Measurements from ENCODE around the gene ZNF804B. TPM values are rescaled to one million over a fixed set of nuclear protein-coding genes. Genes with fewer than 3 reads are reported as not detected.

The ZNF804B gene
- total and polyA plus RNA-seq, 2 donors = 0.02 TPM; not detected in 1

DNA sequence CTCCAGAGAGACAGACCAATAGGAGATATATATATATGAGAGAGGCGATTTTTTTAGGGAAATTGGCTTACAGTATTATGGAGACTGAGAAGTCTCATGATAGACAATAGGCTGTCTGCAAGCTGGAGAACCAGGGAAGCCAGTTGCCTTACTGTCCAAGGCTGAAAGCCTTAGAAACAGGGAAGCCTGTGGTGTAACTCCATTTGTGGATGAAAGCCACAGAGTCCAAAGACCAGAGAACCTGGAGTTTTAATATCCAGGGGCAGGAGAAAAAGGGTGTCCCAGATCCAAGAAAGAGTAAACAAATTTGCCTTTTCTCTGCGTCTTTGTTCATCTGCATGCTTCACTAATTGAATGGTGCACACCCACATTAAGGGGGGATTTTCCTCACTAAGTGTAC is 107.7 kb downstream of the ZNF804B start:
- Histone ChIP-seq H3K27me3 (ENCODE audit: control insufficient read depth in 2 of 2, insufficient read depth in 1 of 2, low read length in 1 of 2) (no peaks in the 10 kb centered on the region), H3K36me3 (ENCODE audit: control insufficient read depth in 2 of 2, insufficient read depth in 2 of 2, low read length in 1 of 2) (no peaks in the 10 kb centered on the region), H3K9me3 (ENCODE audit: control insufficient read depth in 2 of 2, insufficient read depth in 1 of 2, low read length in 1 of 2) (no peaks in the 10 kb centered on the region), H3K4me3 (ENCODE audit: low read length in 2 of 2) (no peak overlapping the region), H3K27ac (ENCODE audit: low read depth in 1 of 2, low read length in 1 of 2) (no peak overlapping the region), H3K4me1 (ENCODE audit: control insufficient read depth in 2 of 2, insufficient read depth in 2 of 2, low read length in 2 of 2) (no peaks in the 10 kb centered on the region)
- DNase-seq (ENCODE audit: low read depth in 6 of 9, low spot score in 9 of 9) = no peak
- WGBS = 47% methylated on average over 2 of the region's 2 CpGs

DNA sequence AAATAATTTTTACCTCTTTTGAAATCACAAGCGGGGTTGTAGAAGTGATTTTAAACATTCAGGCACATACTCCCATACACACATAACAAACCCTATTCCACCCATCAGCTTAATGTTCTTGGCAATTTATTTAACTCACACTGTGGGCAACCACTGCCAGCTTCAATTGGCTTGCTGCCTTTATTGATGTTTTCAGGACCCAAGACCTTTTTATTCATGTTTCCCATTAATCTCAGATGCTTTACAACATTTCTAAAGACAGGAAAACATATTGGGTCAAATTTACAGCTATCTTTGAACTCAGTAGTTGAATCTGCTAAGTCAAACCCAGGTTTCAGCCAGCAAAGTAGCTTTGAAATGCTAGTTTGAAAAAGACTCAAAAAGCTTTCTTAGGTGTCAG is 109.0 kb downstream of the ZNF804B start:
- WGBS = 97% methylated on average over 1 of the region's 1 CpG
- DNase-seq (ENCODE audit: low read depth in 6 of 9, low spot score in 9 of 9) = no peak
- no peaks in the 10 kb centered on the region for H3K27me3 ChIP-seq (ENCODE audit: control insufficient read depth in 2 of 2, insufficient read depth in 1 of 2, low read length in 1 of 2)

DNA sequence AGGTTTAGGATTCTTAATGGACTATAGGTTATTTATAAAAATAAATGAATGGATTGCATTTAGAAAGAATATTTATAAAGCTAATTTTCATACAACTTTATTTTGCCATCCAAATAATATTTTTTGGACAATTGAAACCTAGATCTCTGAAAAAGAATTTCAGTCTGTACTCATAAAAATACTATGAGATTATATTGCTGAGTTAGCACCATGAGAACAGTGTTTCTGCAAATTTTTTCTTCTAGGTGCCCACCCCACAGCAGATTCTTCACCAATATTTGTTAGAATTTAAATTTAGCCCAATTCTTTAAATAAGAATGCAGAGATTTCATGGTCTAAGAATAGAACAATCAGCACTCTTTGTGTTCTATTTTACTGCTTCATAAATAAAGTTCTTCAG is 121.6 kb downstream of the ZNF804B start:
- Histone ChIP-seq H3K9me3 (ENCODE audit: control insufficient read depth in 2 of 2, insufficient read depth in 1 of 2, low read length in 1 of 2) (no peaks in the 10 kb centered on the region), H3K27ac (ENCODE audit: low read depth in 1 of 2, low read length in 1 of 2) (no peak overlapping the region), H3K36me3 (ENCODE audit: control insufficient read depth in 2 of 2, insufficient read depth in 2 of 2, low read length in 1 of 2) (no peaks in the 10 kb centered on the region), H3K27me3 (ENCODE audit: control insufficient read depth in 2 of 2, insufficient read depth in 1 of 2, low read length in 1 of 2) (no peaks in the 10 kb centered on the region), H3K4me1 (ENCODE audit: control insufficient read depth in 2 of 2, insufficient read depth in 2 of 2, low read length in 2 of 2) (no peaks in the 10 kb centered on the region), H3K4me3 (ENCODE audit: low read length in 2 of 2) (no peak overlapping the region)
- DNase-seq (ENCODE audit: low read depth in 6 of 9, low spot score in 9 of 9) = no peak

More for the DNA sequence above, 109.0 kb downstream of the ZNF804B start:
- Histone ChIP-seq H3K27ac (ENCODE audit: low read depth in 1 of 2, low read length in 1 of 2) (no peak overlapping the region), H3K4me1 (ENCODE audit: control insufficient read depth in 2 of 2, insufficient read depth in 2 of 2, low read length in 2 of 2) (no peaks in the 10 kb centered on the region), H3K36me3 (ENCODE audit: control insufficient read depth in 2 of 2, insufficient read depth in 2 of 2, low read length in 1 of 2) (no peaks in the 10 kb centered on the region), H3K4me3 (ENCODE audit: low read length in 2 of 2) (no peak overlapping the region), H3K9me3 (ENCODE audit: control insufficient read depth in 2 of 2, insufficient read depth in 1 of 2, low read length in 1 of 2) (no peaks in the 10 kb centered on the region)

DNA sequence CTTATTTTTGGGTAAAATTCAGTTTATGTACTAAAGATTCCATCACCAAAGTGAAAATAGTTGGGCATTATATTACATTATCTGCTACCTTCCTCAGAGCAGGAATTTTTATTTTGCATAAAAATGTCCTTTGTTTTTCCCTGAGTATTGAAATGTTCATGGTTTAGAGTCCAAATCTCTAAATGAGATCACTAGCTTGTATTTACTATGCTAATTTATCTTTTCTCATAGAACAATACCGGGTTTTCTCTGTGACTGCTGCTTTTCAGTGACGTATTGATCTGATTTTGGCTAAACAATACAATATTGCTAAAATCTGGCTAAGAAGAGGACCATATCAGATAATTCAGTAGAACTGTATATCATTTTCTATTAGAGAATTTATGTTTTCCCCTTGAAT is 125.6 kb downstream of the ZNF804B start:
- DNase-seq (ENCODE audit: low read depth in 6 of 9, low spot score in 9 of 9) = no peak
- 87% methylated on average over 2 of the region's 2 CpGs for WGBS
- Histone ChIP-seq H3K27ac (ENCODE audit: low read depth in 1 of 2, low read length in 1 of 2) (no peak overlapping the region), H3K9me3 (ENCODE audit: control insufficient read depth in 2 of 2, insufficient read depth in 1 of 2, low read length in 1 of 2) (no peaks in the 10 kb centered on the region), H3K27me3 (ENCODE audit: control insufficient read depth in 2 of 2, insufficient read depth in 1 of 2, low read length in 1 of 2) (no peaks in the 10 kb centered on the region), H3K36me3 (ENCODE audit: control insufficient read depth in 2 of 2, insufficient read depth in 2 of 2, low read length in 1 of 2) (no peaks in the 10 kb centered on the region), H3K4me1 (ENCODE audit: control insufficient read depth in 2 of 2, insufficient read depth in 2 of 2, low read length in 2 of 2) (no peaks in the 10 kb centered on the region), H3K4me3 (ENCODE audit: low read length in 2 of 2) (no peak overlapping the region)

DNA sequence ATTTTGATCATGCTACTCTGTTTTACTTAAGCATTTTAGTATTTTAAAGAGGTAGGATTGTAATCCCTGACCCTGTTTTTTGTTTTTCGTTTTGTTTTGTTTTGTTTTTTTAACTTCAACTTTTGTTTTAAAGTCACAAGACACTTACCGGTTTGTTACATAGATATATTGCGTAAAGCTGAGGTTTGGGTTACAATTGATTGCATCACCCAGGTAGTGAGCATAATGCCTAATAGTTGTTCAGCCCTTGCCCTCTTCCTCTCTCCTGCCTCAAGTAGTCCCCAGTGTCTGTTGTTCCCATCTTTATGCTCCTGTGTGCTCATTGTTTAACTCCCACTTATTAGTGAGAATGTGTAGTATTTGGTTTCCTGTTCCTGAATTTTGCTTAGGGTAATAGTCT is 129.2 kb downstream of the ZNF804B start:
- H3K27ac ChIP-seq (ENCODE audit: low read depth in 1 of 2, low read length in 1 of 2) = no peak overlapping the region
- H3K9me3 ChIP-seq (ENCODE audit: control insufficient read depth in 2 of 2, insufficient read depth in 1 of 2, low read length in 1 of 2) = no peaks in the 10 kb centered on the region
- no peaks in the 10 kb centered on the region for H3K36me3 ChIP-seq (ENCODE audit: control insufficient read depth in 2 of 2, insufficient read depth in 2 of 2, low read length in 1 of 2)
- DNase-seq (ENCODE audit: low read depth in 6 of 9, low spot score in 9 of 9) = no peak
- 74% methylated on average over 3 of the region's 3 CpGs for WGBS
- H3K27me3 ChIP-seq (ENCODE audit: control insufficient read depth in 2 of 2, insufficient read depth in 1 of 2, low read length in 1 of 2) = no peaks in the 10 kb centered on the region
- H3K4me1 ChIP-seq (ENCODE audit: control insufficient read depth in 2 of 2, insufficient read depth in 2 of 2, low read length in 2 of 2) = no peaks in the 10 kb centered on the region
- H3K4me3 ChIP-seq (ENCODE audit: low read length in 2 of 2) = no peak overlapping the region

- DNase-seq (ENCODE audit: low read depth in 6 of 9, low spot score in 9 of 9) = no peak
- H3K9me3 ChIP-seq (ENCODE audit: control insufficient read depth in 2 of 2, insufficient read depth in 1 of 2, low read length in 1 of 2) = no peaks in the 10 kb centered on the region
- 96% methylated on average over 2 of the region's 2 CpGs for WGBS
- no peaks in the 10 kb centered on the region for H3K4me1 ChIP-seq (ENCODE audit: control insufficient read depth in 2 of 2, insufficient read depth in 2 of 2, low read length in 2 of 2)
- H3K36me3 ChIP-seq (ENCODE audit: control insufficient read depth in 2 of 2, insufficient read depth in 2 of 2, low read length in 1 of 2) = no peaks in the 10 kb centered on the region
- no peaks in the 10 kb centered on the region for H3K27me3 ChIP-seq (ENCODE audit: control insufficient read depth in 2 of 2, insufficient read depth in 1 of 2, low read length in 1 of 2)
- no peak overlapping the region for H3K27ac ChIP-seq (ENCODE audit: low read depth in 1 of 2, low read length in 1 of 2)
- H3K4me3 ChIP-seq (ENCODE audit: low read length in 2 of 2) = no peak overlapping the region
Measured at GRCh38 chr7:88910516-88910915, 151.0 kb downstream of the ZNF804B start.

GRCh38 chr7:88912852-88913251 is 153.4 kb downstream of the ZNF804B start:
- Histone ChIP-seq H3K36me3 (ENCODE audit: control insufficient read depth in 2 of 2, insufficient read depth in 2 of 2, low read length in 1 of 2) (no peaks in the 10 kb centered on the region), H3K27ac (ENCODE audit: low read depth in 1 of 2, low read length in 1 of 2) (no peak overlapping the region), H3K9me3 (ENCODE audit: control insufficient read depth in 2 of 2, insufficient read depth in 1 of 2, low read length in 1 of 2) (no peaks in the 10 kb centered on the region), H3K4me1 (ENCODE audit: control insufficient read depth in 2 of 2, insufficient read depth in 2 of 2, low read length in 2 of 2) (no peaks in the 10 kb centered on the region), H3K4me3 (ENCODE audit: low read length in 2 of 2) (no peak overlapping the region), H3K27me3 (ENCODE audit: control insufficient read depth in 2 of 2, insufficient read depth in 1 of 2, low read length in 1 of 2) (no peaks in the 10 kb centered on the region)
- WGBS = 94% methylated on average over 2 of the region's 2 CpGs
- DNase-seq (ENCODE audit: low read depth in 6 of 9, low spot score in 9 of 9) = no peak

DNA sequence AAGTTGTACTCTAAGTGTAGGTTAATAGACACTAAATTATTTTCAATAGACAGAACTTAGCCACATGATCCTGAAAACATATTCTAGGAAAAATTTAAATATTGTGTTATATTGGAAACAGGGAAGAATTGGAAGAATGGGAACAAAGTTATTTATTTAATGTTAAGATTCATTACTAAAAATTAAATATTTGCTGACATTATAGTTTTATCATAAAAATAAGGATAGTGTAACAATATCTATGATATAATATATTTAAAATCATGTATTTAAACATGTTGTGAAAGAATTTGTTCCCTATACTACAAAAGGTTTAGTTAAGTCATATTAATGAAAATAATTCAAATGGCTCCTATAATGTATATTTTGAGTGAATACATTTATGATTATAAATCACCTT is 156.1 kb downstream of the ZNF804B start:
- no peak for DNase-seq (ENCODE audit: low read depth in 6 of 9, low spot score in 9 of 9)
- no peaks in the 10 kb centered on the region for H3K36me3 ChIP-seq (ENCODE audit: control insufficient read depth in 2 of 2, insufficient read depth in 2 of 2, low read length in 1 of 2)
- no peak overlapping the region for H3K4me3 ChIP-seq (ENCODE audit: low read length in 2 of 2)
- H3K27me3 ChIP-seq (ENCODE audit: control insufficient read depth in 2 of 2, insufficient read depth in 1 of 2, low read length in 1 of 2) = no peaks in the 10 kb centered on the region
- H3K4me1 ChIP-seq (ENCODE audit: control insufficient read depth in 2 of 2, insufficient read depth in 2 of 2, low read length in 2 of 2) = no peaks in the 10 kb centered on the region
- no peaks in the 10 kb centered on the region for H3K9me3 ChIP-seq (ENCODE audit: control insufficient read depth in 2 of 2, insufficient read depth in 1 of 2, low read length in 1 of 2)
- H3K27ac ChIP-seq (ENCODE audit: low read depth in 1 of 2, low read length in 1 of 2) = no peak overlapping the region

DNA sequence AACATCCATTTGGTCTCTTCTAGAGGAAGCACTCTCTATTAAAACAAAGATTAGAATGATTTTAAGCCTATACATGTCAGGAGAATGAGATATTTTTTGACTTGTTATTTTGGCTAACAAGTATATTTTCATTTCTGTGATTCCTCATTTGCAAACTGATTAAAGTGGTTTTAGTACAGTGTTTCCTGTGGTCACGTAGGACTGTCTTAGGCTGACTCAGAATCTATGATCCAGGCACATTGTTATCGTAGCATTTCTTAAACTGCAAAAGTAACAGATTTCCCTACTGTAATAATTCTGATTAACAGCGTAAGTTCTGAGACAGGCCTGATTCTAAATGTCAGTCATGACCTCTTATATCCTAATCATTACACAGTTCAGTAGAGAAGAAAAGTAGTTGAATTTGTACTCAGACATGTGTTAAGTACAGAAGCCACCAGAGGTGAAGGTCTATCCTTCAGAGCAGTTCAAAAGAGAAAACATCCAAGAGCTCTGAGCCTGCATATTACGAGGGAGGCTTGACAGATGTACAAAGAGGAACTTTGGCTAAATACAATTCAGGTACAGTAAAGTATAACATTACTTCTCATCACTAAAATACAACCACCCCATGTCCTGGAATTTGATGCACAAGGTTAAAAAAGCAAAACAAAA is 160.1 kb downstream of the ZNF804B start:
- Histone ChIP-seq H3K36me3 (ENCODE audit: control insufficient read depth in 2 of 2, insufficient read depth in 2 of 2, low read length in 1 of 2) (no peaks in the 10 kb centered on the region), H3K27ac (ENCODE audit: low read depth in 1 of 2, low read length in 1 of 2) (no peak overlapping the region), H3K9me3 (ENCODE audit: control insufficient read depth in 2 of 2, insufficient read depth in 1 of 2, low read length in 1 of 2) (no peaks in the 10 kb centered on the region), H3K4me1 (ENCODE audit: control insufficient read depth in 2 of 2, insufficient read depth in 2 of 2, low read length in 2 of 2) (no peaks in the 10 kb centered on the region), H3K27me3 (ENCODE audit: control insufficient read depth in 2 of 2, insufficient read depth in 1 of 2, low read length in 1 of 2) (no peaks in the 10 kb centered on the region), H3K4me3 (ENCODE audit: low read length in 2 of 2) (no peak overlapping the region)
- no peak for DNase-seq (ENCODE audit: low read depth in 6 of 9, low spot score in 9 of 9)
- WGBS = 56% methylated on average over 4 of the region's 4 CpGs

- WGBS = 70% methylated on average over 2 of the region's 2 CpGs
- Histone ChIP-seq H3K4me3 (ENCODE audit: low read length in 2 of 2) (no peak overlapping the region), H3K27me3 (ENCODE audit: control insufficient read depth in 2 of 2, insufficient read depth in 1 of 2, low read length in 1 of 2) (no peaks in the 10 kb centered on the region), H3K4me1 (ENCODE audit: control insufficient read depth in 2 of 2, insufficient read depth in 2 of 2, low read length in 2 of 2) (no peaks in the 10 kb centered on the region), H3K36me3 (ENCODE audit: control insufficient read depth in 2 of 2, insufficient read depth in 2 of 2, low read length in 1 of 2) (no peaks in the 10 kb centered on the region), H3K27ac (ENCODE audit: low read depth in 1 of 2, low read length in 1 of 2) (no peak overlapping the region), H3K9me3 (ENCODE audit: control insufficient read depth in 2 of 2, insufficient read depth in 1 of 2, low read length in 1 of 2) (no peaks in the 10 kb centered on the region)
- no peak for DNase-seq (ENCODE audit: low read depth in 6 of 9, low spot score in 9 of 9)
Measured at GRCh38 chr7:88922944-88923343, 163.4 kb downstream of the ZNF804B start.

Data from thymus (tissue), 11 donors.